ENCODE measurements around the gene KCTD18. TPM values are rescaled to one million over a fixed set of nuclear protein-coding genes. Genes with fewer than 3 reads are reported as not detected.

KCTD18 gene
- polyA plus RNA-seq, 6 donors from 2014 or later = 18.9 to 26.2 (median 22.5) TPM

DNA sequence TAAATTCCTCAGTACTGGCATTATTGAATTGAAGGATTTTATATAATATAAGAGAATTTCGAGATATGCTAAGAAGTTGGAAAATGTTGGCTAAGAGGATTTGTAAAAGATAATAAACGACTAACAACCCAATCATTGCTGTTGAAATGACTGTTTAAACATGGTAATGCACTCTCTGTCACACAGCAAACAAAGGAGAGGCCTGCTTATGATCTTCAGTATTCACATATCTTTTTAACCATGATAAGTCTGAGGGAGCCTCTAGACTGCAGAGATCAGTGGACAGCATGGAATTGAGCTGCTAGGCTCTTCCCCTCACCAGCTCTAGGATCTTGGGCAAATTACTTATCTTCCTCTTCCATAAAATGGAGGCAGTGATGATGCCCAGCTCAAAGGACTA, 2.7 kb downstream of the KCTD18 start:
- peaks cover 15 to 29% (median 26%) of the 10 kb centered on the region in 3 donors for H3K4me1 Mint-ChIP-seq
- DNase-seq (no peak), ATAC-seq (ENCODE audit: low read depth in 2 of 2) (no peak)
- peaks cover 0 to 3% (median 0%) of the 10 kb centered on the region in 7 donors for H3K9me3 Mint-ChIP-seq
- peaks cover 5 to 14% of the 10 kb centered on the region in 2 donors for H3K36me3 Mint-ChIP-seq
- no peak overlapping the region for H3K4me3 Mint-ChIP-seq
- H3K27me3 Mint-ChIP-seq = no peaks in the 10 kb centered on the region
- H3K27ac Mint-ChIP-seq = peak overlapping the region in 2 of 6 donors; percentile 1 to 35

DNA sequence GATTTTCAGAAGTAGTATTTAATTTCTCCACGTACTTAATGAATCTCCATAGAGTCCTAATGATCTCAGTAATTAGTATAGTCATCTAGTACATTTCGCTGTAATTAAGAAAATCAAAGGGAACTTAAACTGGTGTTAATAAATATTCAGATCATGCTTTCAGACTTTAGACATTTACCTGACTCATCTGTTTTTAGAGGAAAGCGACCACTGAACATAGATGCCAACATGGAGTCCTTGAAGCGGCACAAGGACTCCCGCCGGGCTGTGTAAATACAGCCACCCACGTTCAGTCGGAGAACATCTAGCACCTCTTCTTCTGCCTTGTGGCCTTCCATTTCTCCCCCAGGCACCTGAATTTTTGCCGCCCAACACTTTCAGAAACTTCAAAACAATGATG, 3.2 kb downstream of the KCTD18 start:
- Mint-ChIP-seq H3K36me3 (peaks cover 7 to 16% of the 10 kb centered on the region in 2 donors), H3K9me3 (peaks cover 0 to 3% (median 0%) of the 10 kb centered on the region in 7 donors), H3K4me1 (peaks cover 15 to 29% (median 26%) of the 10 kb centered on the region in 3 donors), H3K27ac (no peak overlapping the region), H3K4me3 (peak overlapping the region in 2 of 8 donors; percentile 7 to 28), H3K27me3 (no peaks in the 10 kb centered on the region)
- DNase-seq = no peak
- ATAC-seq (ENCODE audit: low read depth in 2 of 2) = no peak

- no peak for DNase-seq
- Mint-ChIP-seq H3K27ac (no peak overlapping the region), H3K4me3 (no peak overlapping the region), H3K27me3 (no peaks in the 10 kb centered on the region), H3K36me3 (peaks cover 7 to 25% of the 10 kb centered on the region in 2 donors), H3K9me3 (peaks cover 0 to 3% (median 0%) of the 10 kb centered on the region in 7 donors), H3K4me1 (peaks cover 6 to 14% (median 8%) of the 10 kb centered on the region in 3 donors)
- ATAC-seq (ENCODE audit: low read depth in 2 of 2) = no peak
Measured at GRCh38 chr2:200502196-200502595, 7.7 kb downstream of the KCTD18 start.

- DNase-seq (no peak), ATAC-seq (ENCODE audit: low read depth in 2 of 2) (no peak)
- H3K36me3 Mint-ChIP-seq = peaks cover 19 to 28% of the 10 kb centered on the region in 2 donors
- H3K27me3 Mint-ChIP-seq = no peaks in the 10 kb centered on the region
- no peak overlapping the region for H3K27ac Mint-ChIP-seq
- peaks cover 0 to 3% (median 0%) of the 10 kb centered on the region in 7 donors for H3K9me3 Mint-ChIP-seq
- H3K4me3 Mint-ChIP-seq = no peak overlapping the region
- H3K4me1 Mint-ChIP-seq = no peaks in the 10 kb centered on the region
Measured at GRCh38 chr2:200498402-200499162, 11.3 kb downstream of the KCTD18 start.

DNA sequence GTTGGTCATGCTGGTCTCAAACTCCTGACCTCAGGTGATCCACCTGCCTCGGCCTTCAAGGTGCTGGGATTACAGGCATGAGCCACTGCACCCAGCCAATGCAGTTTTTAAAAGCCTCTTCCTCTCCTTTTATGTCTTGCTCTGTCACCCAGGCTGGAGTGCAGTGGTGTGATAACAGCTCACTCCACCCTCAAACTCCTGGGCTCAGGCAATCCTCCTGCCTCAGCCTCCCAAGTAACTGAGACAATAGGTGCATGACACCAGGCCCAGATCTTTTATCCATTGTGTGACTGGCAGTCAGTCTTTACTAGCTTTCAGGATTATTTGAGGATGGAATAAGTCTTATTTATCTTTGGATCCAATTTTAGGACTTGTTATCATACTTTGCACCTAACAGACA, 13.2 kb downstream of the KCTD18 start:
- no peak overlapping the region for H3K27ac Mint-ChIP-seq
- H3K27me3 Mint-ChIP-seq = no peaks in the 10 kb centered on the region
- ATAC-seq (ENCODE audit: low read depth in 2 of 2) (no peak), DNase-seq (no peak)
- peaks cover 18 to 26% of the 10 kb centered on the region in 2 donors for H3K36me3 Mint-ChIP-seq
- H3K4me3 Mint-ChIP-seq = no peak overlapping the region
- H3K4me1 Mint-ChIP-seq = no peaks in the 10 kb centered on the region
- H3K9me3 Mint-ChIP-seq = no peaks in the 10 kb centered on the region

DNA sequence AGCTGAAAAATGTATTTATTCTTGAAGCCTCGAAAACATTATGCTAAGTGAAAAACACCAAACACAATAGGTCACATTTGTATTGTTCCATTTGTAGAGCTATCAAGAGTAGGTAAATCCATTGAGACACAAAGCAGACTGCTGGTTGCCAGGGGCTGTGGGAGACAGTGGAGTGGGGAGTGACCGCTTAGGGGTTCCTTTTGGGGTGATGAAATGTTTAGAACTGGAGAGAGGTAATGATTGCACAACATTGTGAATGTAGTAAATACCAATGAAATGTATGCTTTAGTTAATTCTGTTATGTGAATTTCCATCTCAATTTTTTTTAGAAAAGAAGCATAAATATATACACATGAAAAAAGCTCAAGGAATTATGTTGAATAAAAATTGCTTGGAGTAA, 15.8 kb downstream of the KCTD18 start:
- no peak for DNase-seq
- H3K4me1 Mint-ChIP-seq = no peaks in the 10 kb centered on the region
- peaks cover 42 to 47% of the 10 kb centered on the region in 2 donors for H3K36me3 Mint-ChIP-seq
- H3K4me3 Mint-ChIP-seq = no peak overlapping the region
- no peak for ATAC-seq (ENCODE audit: low read depth in 2 of 2)
- no peaks in the 10 kb centered on the region for H3K9me3 Mint-ChIP-seq
- no peaks in the 10 kb centered on the region for H3K27me3 Mint-ChIP-seq
- H3K27ac Mint-ChIP-seq = peak overlapping the region in 2 of 6 donors; percentile 66 to 81

DNA sequence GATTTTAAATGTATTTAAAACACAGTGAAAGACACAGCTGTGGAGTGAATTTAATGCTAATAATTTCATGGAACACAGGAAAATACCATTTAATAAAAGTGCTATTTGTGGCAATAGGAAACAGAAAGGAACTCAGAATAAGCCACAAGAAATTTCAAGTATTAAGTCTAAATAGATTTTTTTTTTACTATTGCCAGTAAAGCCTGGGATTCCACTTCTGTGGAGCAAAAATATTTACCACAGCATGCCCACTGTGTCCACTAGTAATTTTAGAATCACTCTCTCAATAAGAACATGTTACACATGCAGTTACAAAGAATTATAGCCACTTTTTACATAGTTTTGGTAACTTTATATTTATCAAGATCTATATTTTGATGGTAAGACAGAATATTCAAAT, 17.2 kb downstream of the KCTD18 start:
- Mint-ChIP-seq H3K9me3 (no peaks in the 10 kb centered on the region), H3K36me3 (peaks cover 42 to 46% of the 10 kb centered on the region in 2 donors), H3K4me3 (no peak overlapping the region), H3K27me3 (no peaks in the 10 kb centered on the region), H3K27ac (peak overlapping the region in 1 of 6 donors; percentile 41), H3K4me1 (no peaks in the 10 kb centered on the region)
- no peak for ATAC-seq (ENCODE audit: low read depth in 2 of 2)
- no peak for DNase-seq

DNA sequence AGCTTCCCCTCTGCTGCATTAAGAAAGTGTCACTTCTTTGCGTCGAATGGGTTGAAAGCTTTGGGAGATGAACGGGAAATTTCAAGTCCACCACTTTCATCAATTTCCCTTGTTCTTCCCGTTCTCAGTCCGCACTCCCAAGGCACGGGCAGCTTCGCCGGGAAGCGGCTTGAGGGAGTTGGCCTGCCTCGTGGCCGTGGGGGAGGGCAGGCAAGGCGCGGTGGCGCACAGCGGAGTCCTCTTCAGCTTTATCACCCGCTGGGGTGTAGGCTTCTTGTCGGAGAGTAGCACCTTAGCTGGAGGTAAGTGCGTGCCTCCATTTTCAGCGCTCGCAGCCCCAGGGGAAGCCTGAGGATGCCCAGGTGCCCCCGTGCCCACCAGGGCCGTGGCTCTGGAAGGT, 19.9 kb downstream of the KCTD18 start:
- H3K27ac Mint-ChIP-seq = no peak overlapping the region
- no peaks in the 10 kb centered on the region for H3K27me3 Mint-ChIP-seq
- H3K36me3 Mint-ChIP-seq = peaks cover 30 to 42% of the 10 kb centered on the region in 2 donors
- no peaks in the 10 kb centered on the region for H3K4me1 Mint-ChIP-seq
- no peaks in the 10 kb centered on the region for H3K9me3 Mint-ChIP-seq
- no peak for ATAC-seq (ENCODE audit: low read depth in 2 of 2)
- H3K4me3 Mint-ChIP-seq = no peak overlapping the region
- DNase-seq = no peak

GRCh38 chr2:200488169-200488568, 21.7 kb downstream of the KCTD18 start:
- DNase-seq = no peak
- ATAC-seq (ENCODE audit: low read depth in 2 of 2) = no peak

DNA sequence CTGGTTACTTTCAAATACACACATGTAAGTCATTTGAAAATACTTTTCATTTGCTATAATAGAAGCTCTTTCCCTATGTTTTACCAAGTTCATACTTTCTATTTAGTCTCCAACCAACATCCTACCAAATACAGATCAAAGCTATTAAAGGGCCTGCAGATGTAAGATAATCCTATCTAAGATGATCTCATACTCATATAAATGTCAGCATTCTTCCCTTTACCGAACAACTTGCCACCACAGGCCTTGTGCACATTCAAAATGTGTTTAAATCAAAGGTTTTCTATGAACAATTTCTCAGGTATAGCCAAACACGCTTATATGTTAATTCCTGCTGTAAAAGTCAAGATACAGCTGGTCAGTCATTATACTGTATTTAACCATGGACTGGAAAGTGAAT, 23.3 kb downstream of the KCTD18 start:
- Mint-ChIP-seq H3K4me3 (no peak overlapping the region), H3K36me3 (peaks cover 23 to 24% of the 10 kb centered on the region in 2 donors), H3K27me3 (no peaks in the 10 kb centered on the region), H3K27ac (peak overlapping the region in 2 of 6 donors; percentile 58 to 61), H3K9me3 (no peaks in the 10 kb centered on the region), H3K4me1 (peaks cover 0 to 4% (median under 1%) of the 10 kb centered on the region in 3 donors)
- no peak for ATAC-seq (ENCODE audit: low read depth in 2 of 2)
- no peak for DNase-seq

More at GRCh38 chr2:200488169-200488568, 21.7 kb downstream of the KCTD18 start:
- Mint-ChIP-seq H3K36me3 (peaks cover 30 to 34% of the 10 kb centered on the region in 2 donors), H3K4me1 (peaks cover 0 to 4% (median 0%) of the 10 kb centered on the region in 3 donors), H3K9me3 (no peaks in the 10 kb centered on the region), H3K27me3 (no peaks in the 10 kb centered on the region), H3K4me3 (no peak overlapping the region), H3K27ac (peak overlapping the region in 1 of 6 donors; percentile 12)

GRCh38 chr2:200484934-200485333, 24.9 kb downstream of the KCTD18 start:
- no peak for DNase-seq
- Mint-ChIP-seq H3K27me3 (no peaks in the 10 kb centered on the region), H3K4me1 (peaks cover 0 to 9% (median 3%) of the 10 kb centered on the region in 3 donors), H3K27ac (no peak overlapping the region), H3K4me3 (no peak overlapping the region), H3K9me3 (no peaks in the 10 kb centered on the region), H3K36me3 (peaks cover 7 to 12% of the 10 kb centered on the region in 2 donors)
- ATAC-seq (ENCODE audit: low read depth in 2 of 2) = no peak

DNA sequence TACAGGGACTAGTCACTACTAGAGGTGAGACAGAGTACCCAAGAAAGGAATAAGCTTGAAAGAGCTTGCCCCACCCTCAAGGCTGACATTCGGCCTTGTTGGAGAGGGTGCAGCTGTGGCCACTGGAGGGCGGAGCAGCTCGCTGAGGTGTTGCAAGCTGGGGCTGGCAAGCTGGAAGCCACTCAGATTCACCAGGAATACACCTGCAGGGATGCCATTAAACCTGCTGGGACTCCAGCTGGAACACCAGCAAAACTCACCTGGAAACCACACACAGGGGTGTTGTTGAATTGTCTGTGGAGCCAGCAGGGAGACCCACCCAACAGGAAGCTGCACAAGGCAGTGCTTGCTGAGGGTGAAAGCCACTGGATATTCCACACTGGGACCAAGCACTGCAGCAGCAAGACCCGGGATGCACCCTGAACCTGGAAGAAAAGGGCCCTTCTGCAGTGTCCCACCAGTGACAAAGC, 26.1 kb downstream of the KCTD18 start:
- H3K4me1 Mint-ChIP-seq = peaks cover 0 to 9% (median 3%) of the 10 kb centered on the region in 3 donors
- no peak for DNase-seq
- H3K27ac Mint-ChIP-seq = peak overlapping the region in 1 of 6 donors; percentile 33
- no peaks in the 10 kb centered on the region for H3K27me3 Mint-ChIP-seq
- peaks cover 0 to 5% of the 10 kb centered on the region in 2 donors for H3K36me3 Mint-ChIP-seq
- H3K4me3 Mint-ChIP-seq = no peak overlapping the region
- H3K9me3 Mint-ChIP-seq = no peaks in the 10 kb centered on the region
- ATAC-seq (ENCODE audit: low read depth in 2 of 2) = no peak

DNA sequence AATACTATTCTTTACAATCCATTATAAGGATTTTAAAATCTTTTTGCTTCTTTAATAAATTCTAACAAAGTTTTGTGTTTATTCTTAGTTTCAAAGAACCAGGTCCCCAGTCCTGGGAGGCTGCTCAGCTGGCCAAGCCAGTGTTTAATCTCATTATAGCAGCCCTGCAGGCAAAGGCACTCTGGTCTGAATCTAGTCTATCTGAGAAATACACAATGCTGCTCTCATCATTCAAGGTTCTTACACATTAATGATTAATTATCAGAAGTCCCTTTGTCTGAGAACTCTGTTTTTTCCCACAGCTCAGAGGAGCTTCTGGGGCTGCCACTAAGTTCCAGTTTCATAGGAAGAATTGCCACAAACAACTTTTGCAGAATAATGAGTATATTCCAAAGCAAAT, 27.7 kb downstream of the KCTD18 start:
- H3K27ac Mint-ChIP-seq = no peak overlapping the region
- no peaks in the 10 kb centered on the region for H3K9me3 Mint-ChIP-seq
- no peaks in the 10 kb centered on the region for H3K27me3 Mint-ChIP-seq
- no peaks in the 10 kb centered on the region for H3K36me3 Mint-ChIP-seq
- no peak for DNase-seq
- H3K4me3 Mint-ChIP-seq = no peak overlapping the region
- no peak for ATAC-seq (ENCODE audit: low read depth in 2 of 2)
- peaks cover 0 to 9% (median 3%) of the 10 kb centered on the region in 3 donors for H3K4me1 Mint-ChIP-seq

- no peak overlapping the region for H3K27ac Mint-ChIP-seq
- no peak for ATAC-seq (ENCODE audit: low read depth in 2 of 2)
- no peaks in the 10 kb centered on the region for H3K9me3 Mint-ChIP-seq
- H3K4me3 Mint-ChIP-seq = no peak overlapping the region
- no peaks in the 10 kb centered on the region for H3K36me3 Mint-ChIP-seq
- DNase-seq = no peak
- peaks cover 0 to 9% (median 3%) of the 10 kb centered on the region in 3 donors for H3K4me1 Mint-ChIP-seq
- no peaks in the 10 kb centered on the region for H3K27me3 Mint-ChIP-seq
Measured at GRCh38 chr2:200479692-200480265, 30.1 kb downstream of the KCTD18 start.
